Measurements from ENCODE around the gene TMEM255B.

The TMEM255B gene

DNA sequence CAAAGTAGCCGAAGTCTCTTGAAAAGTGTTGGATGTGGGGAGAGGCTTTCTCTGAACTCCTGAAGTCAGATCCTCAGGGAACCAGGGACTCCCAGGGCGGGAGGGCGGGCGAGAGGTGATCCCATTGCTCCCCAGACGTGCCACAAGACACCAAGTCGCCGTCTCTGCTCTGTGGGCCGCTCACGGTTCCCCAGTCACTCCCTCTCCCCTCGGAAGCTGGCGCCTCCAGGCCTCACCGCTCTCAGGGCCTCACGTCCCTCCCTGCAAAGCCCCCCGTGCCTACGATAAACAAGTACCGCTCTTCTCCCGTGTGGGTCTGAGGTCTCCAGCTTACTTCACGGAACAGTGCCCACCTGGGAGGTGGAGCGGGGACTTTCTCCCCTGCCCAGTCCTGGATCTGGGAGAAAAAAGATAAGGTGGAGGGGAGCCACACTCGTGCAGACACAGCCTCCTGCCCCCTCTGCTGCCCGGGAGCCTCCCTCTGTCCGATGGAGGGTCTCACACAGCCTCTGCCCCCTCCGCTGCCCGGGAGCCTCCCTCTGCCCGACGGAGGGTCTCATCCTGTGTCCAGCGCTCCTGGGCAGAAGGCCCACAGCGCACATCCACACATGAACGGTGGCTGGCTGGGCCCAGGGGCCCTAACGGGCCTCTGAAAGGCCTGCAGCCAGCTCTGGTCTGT is 54.2 kb downstream of the TMEM255B start:
- Histone ChIP-seq H2BK15ac (replicated peaks; ENCODE audit: low read depth) (no peak overlapping the region), H3K36me3 (ENCODE audit: control insufficient read depth, insufficient read depth, low read length) (no peaks in the 10 kb centered on the region), H3K4me2 (ENCODE audit: low read length) (no peak overlapping the region), H2BK120ac (ENCODE audit: low read depth, low read length) (no peak overlapping the region), H3K18ac (ENCODE audit: low read length) (no peak overlapping the region), H3K23ac (ENCODE audit: low read length) (no peak overlapping the region), H3K4ac (ENCODE audit: low read depth, low read length) (no peak overlapping the region), H3K4me1 (ENCODE audit: control insufficient read depth, low read depth, low read length) (no peaks in the 10 kb centered on the region), H4K5ac (ENCODE audit: low read length) (no peak overlapping the region), H3K27ac (ENCODE audit: low read depth, low read length) (no peak overlapping the region), H2BK5ac (ENCODE audit: low read length) (no peak overlapping the region), H3K9ac (ENCODE audit: low read length) (no peak overlapping the region), H3K56ac (ENCODE audit: low read length) (no peak overlapping the region), H4K8ac (ENCODE audit: low read depth, low read length) (no peak overlapping the region), H3K79me1 (ENCODE audit: low read length) (no peaks in the 10 kb centered on the region), H3K4me3 (ENCODE audit: low read length) (no peak overlapping the region), H3K27me3 (ENCODE audit: insufficient read depth, low read length, poor library complexity) (no peaks in the 10 kb centered on the region), H3K79me2 (ENCODE audit: control insufficient read depth, insufficient read depth, low read length) (no peaks in the 10 kb centered on the region), H2AK5ac (ENCODE audit: low read length) (no peak overlapping the region)
- no peak for DNase-seq
- WGBS (ENCODE audit: extremely low coverage, insufficient coverage, low lambda C conversion rate) = no CpG with 5 or more reads among the region's 30 CpGs

DNA sequence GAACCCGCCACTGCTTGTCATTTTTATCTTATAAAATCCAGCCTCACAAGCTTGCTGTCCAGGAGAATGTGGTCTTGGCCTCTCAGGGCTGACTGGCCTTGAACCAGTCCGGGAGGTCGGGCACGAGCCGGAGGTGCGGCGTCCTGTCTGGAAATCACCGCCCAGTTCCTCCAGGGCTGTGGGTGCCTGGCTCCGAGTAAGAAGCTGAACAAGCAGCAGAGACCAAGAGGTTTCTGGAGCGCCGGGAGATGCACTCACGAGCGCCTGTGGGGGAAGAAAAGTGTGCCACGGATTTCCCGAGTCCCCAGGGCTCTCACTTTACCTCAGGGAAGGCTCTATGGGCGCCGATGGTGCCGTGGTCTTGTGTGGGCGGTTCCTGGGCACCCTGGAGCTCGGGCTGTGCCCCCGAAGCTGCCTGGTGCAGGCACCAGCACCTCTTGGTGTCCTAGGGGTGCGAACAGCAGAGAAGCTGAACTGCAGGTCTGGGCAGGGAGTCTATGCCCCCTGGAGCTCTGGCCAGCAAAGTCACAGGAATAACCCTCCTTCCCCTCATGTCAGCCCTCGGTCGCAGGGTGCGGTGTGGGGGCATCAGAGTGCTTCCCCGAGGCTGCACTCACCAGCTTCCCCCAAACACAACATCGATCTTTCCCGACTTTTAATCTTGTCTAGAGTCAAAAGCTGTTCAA is 54.9 kb downstream of the TMEM255B start:
- Histone ChIP-seq H3K9ac (ENCODE audit: low read length) (no peak overlapping the region), H3K18ac (ENCODE audit: low read length) (no peak overlapping the region), H2BK15ac (replicated peaks; ENCODE audit: low read depth) (no peak overlapping the region), H2BK5ac (ENCODE audit: low read length) (no peak overlapping the region), H3K4ac (ENCODE audit: low read depth, low read length) (no peak overlapping the region), H2AK5ac (ENCODE audit: low read length) (no peak overlapping the region), H3K4me2 (ENCODE audit: low read length) (no peak overlapping the region), H3K4me1 (ENCODE audit: control insufficient read depth, low read depth, low read length) (no peaks in the 10 kb centered on the region), H3K23ac (ENCODE audit: low read length) (no peak overlapping the region), H2BK120ac (ENCODE audit: low read depth, low read length) (no peak overlapping the region), H4K8ac (ENCODE audit: low read depth, low read length) (no peak overlapping the region), H3K27ac (ENCODE audit: low read depth, low read length) (no peak overlapping the region), H3K4me3 (ENCODE audit: low read length) (no peak overlapping the region), H3K56ac (ENCODE audit: low read length) (no peak overlapping the region), H3K79me1 (ENCODE audit: low read length) (no peaks in the 10 kb centered on the region), H4K5ac (ENCODE audit: low read length) (no peak overlapping the region), H3K27me3 (ENCODE audit: insufficient read depth, low read length, poor library complexity) (no peaks in the 10 kb centered on the region), H3K36me3 (ENCODE audit: control insufficient read depth, insufficient read depth, low read length) (no peaks in the 10 kb centered on the region), H3K79me2 (ENCODE audit: control insufficient read depth, insufficient read depth, low read length) (no peaks in the 10 kb centered on the region)
- WGBS (ENCODE audit: extremely low coverage, insufficient coverage, low lambda C conversion rate) = no CpG with 5 or more reads among the region's 28 CpGs
- DNase-seq = no peak

DNA sequence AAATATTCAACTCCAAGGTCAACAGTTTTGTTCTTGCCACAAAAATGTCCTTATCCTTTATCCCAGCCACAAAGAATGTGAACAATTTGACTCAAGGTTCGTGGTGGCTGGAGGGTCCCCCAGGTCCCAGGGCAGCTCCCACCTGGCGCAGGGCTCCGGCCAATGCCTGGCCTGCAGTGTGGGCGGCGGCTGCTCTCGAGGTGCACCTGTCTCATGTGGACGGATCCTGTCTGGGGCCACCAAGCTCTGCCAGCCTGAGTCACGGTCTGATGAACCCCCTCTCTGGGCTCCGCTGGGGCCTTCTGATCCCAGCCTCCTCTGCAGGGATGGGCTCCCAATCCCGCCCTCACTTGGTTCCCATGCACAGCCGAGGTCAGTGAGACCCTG is 55.4 kb downstream of the TMEM255B start:
- H3K4me2 ChIP-seq (ENCODE audit: low read length) = no peak overlapping the region
- no peaks in the 10 kb centered on the region for H3K79me1 ChIP-seq (ENCODE audit: low read length)
- H2BK15ac ChIP-seq (replicated peaks; ENCODE audit: low read depth) = no peak overlapping the region
- H3K56ac ChIP-seq (ENCODE audit: low read length) = no peak overlapping the region
- no peak overlapping the region for H2BK5ac ChIP-seq (ENCODE audit: low read length)
- no CpG with 5 or more reads among the region's 11 CpGs for WGBS (ENCODE audit: extremely low coverage, insufficient coverage, low lambda C conversion rate)
- no peak overlapping the region for H3K4ac ChIP-seq (ENCODE audit: low read depth, low read length)
- no peaks in the 10 kb centered on the region for H3K36me3 ChIP-seq (ENCODE audit: control insufficient read depth, insufficient read depth, low read length)
- no peak overlapping the region for H2AK5ac ChIP-seq (ENCODE audit: low read length)
- no peaks in the 10 kb centered on the region for H3K79me2 ChIP-seq (ENCODE audit: control insufficient read depth, insufficient read depth, low read length)
- H3K23ac ChIP-seq (ENCODE audit: low read length) = no peak overlapping the region
- H2BK120ac ChIP-seq (ENCODE audit: low read depth, low read length) = no peak overlapping the region
- H4K5ac ChIP-seq (ENCODE audit: low read length) = no peak overlapping the region
- H4K8ac ChIP-seq (ENCODE audit: low read depth, low read length) = no peak overlapping the region
- no peak overlapping the region for H3K18ac ChIP-seq (ENCODE audit: low read length)
- H3K9ac ChIP-seq (ENCODE audit: low read length) = no peak overlapping the region
- H3K27me3 ChIP-seq (ENCODE audit: insufficient read depth, low read length, poor library complexity) = no peaks in the 10 kb centered on the region
- no peak overlapping the region for H3K4me3 ChIP-seq (ENCODE audit: low read length)
- DNase-seq = no peak
- no peaks in the 10 kb centered on the region for H3K4me1 ChIP-seq (ENCODE audit: control insufficient read depth, low read depth, low read length)
- no peak overlapping the region for H3K27ac ChIP-seq (ENCODE audit: low read depth, low read length)

DNA sequence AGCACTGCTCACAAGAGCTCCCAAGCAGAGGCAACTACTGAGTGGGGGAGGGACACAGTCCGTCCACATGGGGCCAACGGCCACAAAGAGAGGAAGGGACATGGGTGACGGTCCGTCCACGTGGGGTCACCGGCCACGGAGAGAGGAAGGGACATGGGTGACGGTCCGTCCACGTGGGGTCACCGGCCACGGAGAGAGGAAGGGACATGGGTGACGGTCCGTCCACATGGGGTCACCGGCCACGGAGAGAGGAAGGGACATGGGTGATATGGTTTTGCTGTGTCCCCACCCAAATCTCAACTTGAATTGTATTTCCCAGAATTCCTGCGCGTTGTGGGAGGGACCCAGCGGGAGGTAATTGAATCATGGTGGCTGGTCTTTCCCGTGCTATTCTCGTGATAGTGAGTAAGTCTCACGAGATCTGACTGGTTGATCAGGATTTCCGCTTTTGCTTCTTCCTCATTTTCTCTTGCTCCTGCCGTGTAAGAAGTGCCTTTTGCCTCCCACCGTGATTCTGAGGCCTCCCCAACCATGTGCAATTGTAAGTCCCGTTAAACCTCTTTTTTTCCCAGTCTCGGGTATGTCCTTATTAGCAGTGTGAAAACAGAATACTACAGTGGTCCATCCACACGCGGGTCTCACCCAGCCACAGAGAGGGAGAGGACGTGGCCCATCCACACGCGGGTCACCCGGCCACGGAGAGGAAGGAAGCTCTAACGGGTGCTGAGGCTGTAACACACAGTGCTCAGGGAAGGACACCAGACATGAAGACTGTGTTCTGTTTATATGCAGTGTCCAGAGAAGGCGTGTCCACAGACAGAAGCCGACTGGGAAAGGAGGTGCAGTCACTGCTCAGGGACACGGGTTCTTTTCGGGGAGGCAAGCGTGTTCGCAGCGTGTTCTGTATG is 56.4 kb downstream of the TMEM255B start:
- no peak overlapping the region for H2BK120ac ChIP-seq (ENCODE audit: low read depth, low read length)
- H2BK15ac ChIP-seq (replicated peaks; ENCODE audit: low read depth) = no peak overlapping the region
- no peak overlapping the region for H3K4me3 ChIP-seq (ENCODE audit: low read length)
- no peaks in the 10 kb centered on the region for H3K4me1 ChIP-seq (ENCODE audit: control insufficient read depth, low read depth, low read length)
- no peaks in the 10 kb centered on the region for H3K79me1 ChIP-seq (ENCODE audit: low read length)
- H3K27ac ChIP-seq (ENCODE audit: low read depth, low read length) = no peak overlapping the region
- H3K4me2 ChIP-seq (ENCODE audit: low read length) = no peak overlapping the region
- H2BK5ac ChIP-seq (ENCODE audit: low read length) = no peak overlapping the region
- no peak overlapping the region for H3K18ac ChIP-seq (ENCODE audit: low read length)
- H3K9ac ChIP-seq (ENCODE audit: low read length) = no peak overlapping the region
- no peak overlapping the region for H3K4ac ChIP-seq (ENCODE audit: low read depth, low read length)
- no peak for DNase-seq
- WGBS (ENCODE audit: extremely low coverage, insufficient coverage, low lambda C conversion rate) = no CpG with 5 or more reads among the region's 42 CpGs
- no peak overlapping the region for H3K56ac ChIP-seq (ENCODE audit: low read length)
- no peak overlapping the region for H4K8ac ChIP-seq (ENCODE audit: low read depth, low read length)
- H3K36me3 ChIP-seq (ENCODE audit: control insufficient read depth, insufficient read depth, low read length) = no peaks in the 10 kb centered on the region
- H2AK5ac ChIP-seq (ENCODE audit: low read length) = no peak overlapping the region
- H4K5ac ChIP-seq (ENCODE audit: low read length) = no peak overlapping the region
- no peak overlapping the region for H3K23ac ChIP-seq (ENCODE audit: low read length)
- no peaks in the 10 kb centered on the region for H3K79me2 ChIP-seq (ENCODE audit: control insufficient read depth, insufficient read depth, low read length)
- H3K27me3 ChIP-seq (ENCODE audit: insufficient read depth, low read length, poor library complexity) = no peaks in the 10 kb centered on the region

DNA sequence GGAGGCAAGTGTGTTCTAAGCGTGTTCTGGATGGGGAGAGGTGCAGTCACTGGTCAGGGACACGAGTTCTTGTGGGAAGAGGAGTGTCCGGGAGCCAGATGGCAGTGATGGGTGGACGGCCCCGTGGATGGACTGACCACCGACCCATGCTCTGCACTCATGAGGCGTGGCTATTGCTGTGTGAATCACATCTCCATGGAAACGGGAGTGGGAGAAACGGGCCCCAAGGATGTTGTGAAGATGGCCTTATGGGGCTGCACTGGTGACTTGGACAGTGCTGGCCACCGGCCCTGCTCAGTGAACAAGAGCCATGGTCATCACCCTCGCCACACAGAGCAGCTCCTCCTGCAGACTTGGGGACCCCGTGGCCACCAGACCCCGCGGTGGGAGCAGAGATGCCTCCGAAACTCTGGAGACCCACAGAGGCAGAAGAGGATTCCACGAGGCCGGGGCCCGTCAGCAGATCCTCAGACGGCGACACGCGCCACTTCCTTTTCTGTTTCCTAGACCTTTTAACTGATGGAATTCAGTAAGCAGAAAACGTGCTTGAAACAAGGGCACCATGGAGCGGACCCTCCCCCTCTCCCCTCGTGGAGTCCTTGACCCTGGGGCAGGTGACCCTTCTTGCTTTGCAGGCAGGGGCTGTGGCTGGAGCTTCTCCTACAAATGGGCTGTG is 57.4 kb downstream of the TMEM255B start:
- Histone ChIP-seq H3K4me1 (ENCODE audit: control insufficient read depth, low read depth, low read length) (no peaks in the 10 kb centered on the region), H3K9ac (ENCODE audit: low read length) (no peak overlapping the region), H3K79me1 (ENCODE audit: low read length) (no peaks in the 10 kb centered on the region), H3K4me2 (ENCODE audit: low read length) (no peak overlapping the region), H2AK5ac (ENCODE audit: low read length) (no peak overlapping the region), H2BK15ac (replicated peaks; ENCODE audit: low read depth) (no peak overlapping the region), H3K4me3 (ENCODE audit: low read length) (no peak overlapping the region), H3K36me3 (ENCODE audit: control insufficient read depth, insufficient read depth, low read length) (no peaks in the 10 kb centered on the region), H4K8ac (ENCODE audit: low read depth, low read length) (no peak overlapping the region), H3K79me2 (ENCODE audit: control insufficient read depth, insufficient read depth, low read length) (no peaks in the 10 kb centered on the region), H3K23ac (ENCODE audit: low read length) (no peak overlapping the region), H3K18ac (ENCODE audit: low read length) (no peak overlapping the region), H2BK120ac (ENCODE audit: low read depth, low read length) (no peak overlapping the region), H3K27ac (ENCODE audit: low read depth, low read length) (no peak overlapping the region), H2BK5ac (ENCODE audit: low read length) (no peak overlapping the region), H3K4ac (ENCODE audit: low read depth, low read length) (no peak overlapping the region), H3K56ac (ENCODE audit: low read length) (no peak overlapping the region), H3K27me3 (ENCODE audit: insufficient read depth, low read length, poor library complexity) (no peaks in the 10 kb centered on the region), H4K5ac (ENCODE audit: low read length) (no peak overlapping the region)
- no peak for DNase-seq
- no CpG with 5 or more reads among the region's 25 CpGs for WGBS (ENCODE audit: extremely low coverage, insufficient coverage, low lambda C conversion rate)
